Mesenchymal stem cell (in vitro differentiated cells and primary cell): ENCODE results near the gene GPC4.
"Not testable (repeated sequence)": the region's sequence is repeated elsewhere in the genome, so short reads cannot be mapped to it uniquely, and the experiment has no call there.

Source experiments
- DNase-seq: peaks from one replicate; pipeline ENCODE4 v3.0.0-alpha.2; 2013
- H2AFZ ChIP-seq: one replicate; pipeline ENCODE4 v1.6.1; 2013; ENCODE audit warnings: low read depth, mild to moderate bottlenecking, control low read depth, inconsistent platforms, low read length, moderate library complexity
- H2AK5ac ChIP-seq: 2 replicates; pipeline ENCODE4 v1.6.1; 2013; ENCODE audit warnings: low read length, moderate library complexity, mild to moderate bottlenecking, inconsistent platforms; ENCODE audit not compliant: severe bottlenecking
- H2BK120ac ChIP-seq: one replicate; pipeline ENCODE4 v1.6.1; 2013; ENCODE audit warnings: low read depth, mild to moderate bottlenecking, inconsistent platforms, low read length, moderate library complexity
- H2BK12ac ChIP-seq, 2 experiments: one replicate each; pipeline ENCODE4 v1.6.1; 2013; ENCODE audit warnings: inconsistent platforms in 2 of 2, low read length in 2 of 2, mild to moderate bottlenecking in 2 of 2, moderate library complexity in 2 of 2, control low read depth in 1 of 2
- H2BK15ac ChIP-seq: one replicate; pipeline ENCODE4 v1.6.1; 2013; ENCODE audit warnings: mild to moderate bottlenecking, low read depth, inconsistent platforms; ENCODE audit not compliant: poor library complexity, severe bottlenecking
- H2BK5ac ChIP-seq: 2 replicates; pipeline ENCODE4 v1.6.1; 2013; ENCODE audit warnings: low read depth, mild to moderate bottlenecking, low read length, control low read depth, inconsistent platforms; ENCODE audit not compliant: poor library complexity, severe bottlenecking
- H3K14ac ChIP-seq, 2 experiments: one replicate each; pipeline ENCODE4 v1.6.1; 2013; ENCODE audit warnings: inconsistent platforms in 2 of 2, low read length in 2 of 2, control low read depth in 1 of 2, mild to moderate bottlenecking in 1 of 2, moderate library complexity in 1 of 2
- H3K18ac ChIP-seq, 2 experiments: one replicate each; pipeline ENCODE4 v1.6.1; 2013; ENCODE audit warnings: inconsistent platforms in 2 of 2, low read length in 2 of 2, control low read depth in 1 of 2, low read depth in 1 of 2, mild to moderate bottlenecking in 1 of 2
- H3K23ac ChIP-seq, 2 experiments: one replicate each; pipeline ENCODE4 v1.6.1; 2013; ENCODE audit warnings: inconsistent platforms in 2 of 2, low read length in 2 of 2, mild to moderate bottlenecking in 2 of 2, moderate library complexity in 2 of 2, control low read depth in 1 of 2
- H3K27ac ChIP-seq: 2 replicates; pipeline ENCODE4 v1.5.1; 2013; ENCODE audit warnings: mild to moderate bottlenecking, moderate library complexity, low read length, control low read depth, inconsistent platforms; ENCODE audit not compliant: poor library complexity, severe bottlenecking
- H3K27me3 ChIP-seq, 2 experiments: 2 replicates each; pipeline versions ENCODE4 v1.6.1 to v1.7.0; 2013; ENCODE audit warnings: low read length in 2 of 2, mild to moderate bottlenecking in 2 of 2, moderate library complexity in 2 of 2, control low read depth in 1 of 2, inconsistent platforms in 1 of 2; ENCODE audit not compliant: control insufficient read depth in 1 of 2, insufficient read depth in 1 of 2
- H3K36me3 ChIP-seq, 2 experiments: 2 replicates each; pipeline versions ENCODE4 v1.6.1 to v1.7.0; 2013; ENCODE audit warnings: low read length in 2 of 2, control low read depth in 1 of 2, inconsistent platforms in 1 of 2, low read depth in 1 of 2, mild to moderate bottlenecking in 1 of 2; ENCODE audit not compliant: insufficient read depth in 2 of 2, control insufficient read depth in 1 of 2
- H3K4ac ChIP-seq, 2 experiments: one replicate each; pipeline ENCODE4 v1.6.1; 2013; ENCODE audit warnings: inconsistent platforms in 2 of 2, low read length in 2 of 2, mild to moderate bottlenecking in 2 of 2, moderate library complexity in 2 of 2, control low read depth in 1 of 2, low read depth in 1 of 2
- H3K4me1 ChIP-seq: 2 replicates; pipeline ENCODE4 v1.6.1; 2013; ENCODE audit warnings: low read depth, low read length, control low read depth; ENCODE audit not compliant: control insufficient read depth, insufficient read depth
- H3K4me2 ChIP-seq: 2 replicates; pipeline ENCODE4 v1.6.1; 2013; ENCODE audit warnings: low read length, mild to moderate bottlenecking, inconsistent platforms; ENCODE audit not compliant: poor library complexity, severe bottlenecking
- H3K4me3 ChIP-seq, 2 experiments: 2 replicates each; pipeline versions ENCODE4 v1.5.1 to v1.7.0; 2013; ENCODE audit warnings: low read length in 2 of 2, mild to moderate bottlenecking in 2 of 2, control low read depth in 1 of 2, low read depth in 1 of 2; ENCODE audit not compliant: insufficient read depth in 1 of 2
- H3K79me1 ChIP-seq: replicated peaks from 2 replicates; pipeline ENCODE4 v1.6.1; 2013; ENCODE audit warnings: mild to moderate bottlenecking, control low read depth, low read length, inconsistent platforms; ENCODE audit not compliant: poor library complexity, severe bottlenecking
- H3K9ac ChIP-seq: 2 replicates; pipeline ENCODE4 v1.7.0; 2013; ENCODE audit warnings: mild to moderate bottlenecking, low read length, moderate library complexity
- H3K9me3 ChIP-seq: 2 replicates; pipeline ENCODE4 v1.7.0; 2013; ENCODE audit warnings: mild to moderate bottlenecking, low read length; ENCODE audit not compliant: control insufficient read depth
- H4K8ac ChIP-seq: one replicate; pipeline ENCODE4 v1.6.1; 2013; ENCODE audit warnings: inconsistent platforms, mild to moderate bottlenecking, low read length, moderate library complexity
- H4K91ac ChIP-seq: one replicate; pipeline ENCODE4 v1.6.1; 2013; ENCODE audit warnings: mild to moderate bottlenecking, low read length, inconsistent platforms
- WGBS: methylation state at CpG from one replicate; pipeline ENCODE4 v1.1.7; 2013; ENCODE audit warnings: mixed read lengths; 5-methylcytosine and 5-hydroxymethylcytosine counted together

Gene GPC4

GRCh38 chrX:133323431-133323830, 91.9 kb downstream of the GPC4 start:
- Histone ChIP-seq H4K91ac (no peak overlapping the region), H2AFZ (no peak overlapping the region), H3K4ac (no peak overlapping the region), H3K27ac (no peak overlapping the region), H3K79me1 (no peaks in the 10 kb centered on the region), H3K4me3 (no peak overlapping the region), H2BK120ac (no peak overlapping the region), H3K36me3 (peaks cover 0 to 16% of the 10 kb centered on the region in 2 experiments), H3K27me3 (no peaks in the 10 kb centered on the region), H3K18ac (no peak overlapping the region), H2BK15ac (no peak overlapping the region), H3K14ac (no peak overlapping the region), H2BK5ac (no peak overlapping the region), H3K9me3 (no peaks in the 10 kb centered on the region), H3K23ac (no peak overlapping the region), H3K9ac (no peak overlapping the region), H3K4me1 (no peaks in the 10 kb centered on the region), H4K8ac (no peak overlapping the region), H2AK5ac (no peak overlapping the region), H3K4me2 (no peak overlapping the region), H2BK12ac (no peak overlapping the region)
- WGBS: 100% methylated on average over 2 of the region's 2 CpGs
- peak; percentile 20 for DNase-seq

GRCh38 chrX:133322269-133322668, 93.0 kb downstream of the GPC4 start:
- H3K4ac ChIP-seq, H2BK5ac ChIP-seq, H3K18ac ChIP-seq, H2BK15ac ChIP-seq, H3K14ac ChIP-seq, H2AK5ac ChIP-seq, H4K91ac ChIP-seq, DNase-seq, H3K4me3 ChIP-seq, H3K4me2 ChIP-seq, H4K8ac ChIP-seq, H2BK12ac ChIP-seq, H3K9me3 ChIP-seq, H2AFZ ChIP-seq, H3K4me1 ChIP-seq, H3K27me3 ChIP-seq, H3K79me1 ChIP-seq, H3K27ac ChIP-seq, H3K23ac ChIP-seq, H3K9ac ChIP-seq, H2BK120ac ChIP-seq: not testable (repeated sequence)
- WGBS: 79% methylated on average over 8 of the region's 9 CpGs
- peaks cover 0 to 19% of the 10 kb centered on the region in 2 experiments for H3K36me3 ChIP-seq

- Histone ChIP-seq H2BK12ac (no peak overlapping the region), H3K4me1 (no peaks in the 10 kb centered on the region), H2BK15ac (no peak overlapping the region), H3K27me3 (no peaks in the 10 kb centered on the region), H2AFZ (no peak overlapping the region), H3K14ac (no peak overlapping the region), H3K4me2 (no peak overlapping the region), H2BK5ac (no peak overlapping the region), H3K27ac (no peak overlapping the region), H4K91ac (no peak overlapping the region), H3K23ac (no peak overlapping the region), H3K18ac (no peak overlapping the region), H4K8ac (no peak overlapping the region), H3K4me3 (no peak overlapping the region), H3K9ac (no peak overlapping the region), H2BK120ac (no peak overlapping the region), H2AK5ac (no peak overlapping the region), H3K36me3 (peaks cover 0 to 21% of the 10 kb centered on the region in 2 experiments), H3K79me1 (no peaks in the 10 kb centered on the region), H3K9me3 (no peaks in the 10 kb centered on the region), H3K4ac (no peak overlapping the region)
- no peak for DNase-seq
- no CpG with 5 or more reads among the region's 1 CpG for WGBS
These were observed 93.8 kb downstream of the GPC4 start for GRCh38 chrX:133321451-133321850.

GRCh38 chrX:133314281-133314680, 101.0 kb downstream of the GPC4 start:
- Histone ChIP-seq H3K4ac (no peak overlapping the region), H2BK15ac (no peak overlapping the region), H4K8ac (no peak overlapping the region), H3K4me1 (no peaks in the 10 kb centered on the region), H3K23ac (no peak overlapping the region), H2BK120ac (no peak overlapping the region), H3K36me3 (peaks cover 0 to 36% of the 10 kb centered on the region in 2 experiments), H3K9me3 (no peaks in the 10 kb centered on the region), H3K27ac (no peak overlapping the region), H3K4me2 (no peak overlapping the region), H3K79me1 (peaks cover 3% of the 10 kb centered on the region), H3K14ac (no peak overlapping the region), H3K18ac (no peak overlapping the region), H4K91ac (no peak overlapping the region), H2AFZ (no peak overlapping the region), H2BK12ac (no peak overlapping the region), H3K4me3 (no peak overlapping the region), H2AK5ac (no peak overlapping the region), H2BK5ac (no peak overlapping the region), H3K27me3 (peaks cover 0 to 18% of the 10 kb centered on the region in 2 experiments), H3K9ac (no peak overlapping the region)
- DNase-seq: no peak
